ENCODE data around the gene NUP107.

NUP107 gene

DNA sequence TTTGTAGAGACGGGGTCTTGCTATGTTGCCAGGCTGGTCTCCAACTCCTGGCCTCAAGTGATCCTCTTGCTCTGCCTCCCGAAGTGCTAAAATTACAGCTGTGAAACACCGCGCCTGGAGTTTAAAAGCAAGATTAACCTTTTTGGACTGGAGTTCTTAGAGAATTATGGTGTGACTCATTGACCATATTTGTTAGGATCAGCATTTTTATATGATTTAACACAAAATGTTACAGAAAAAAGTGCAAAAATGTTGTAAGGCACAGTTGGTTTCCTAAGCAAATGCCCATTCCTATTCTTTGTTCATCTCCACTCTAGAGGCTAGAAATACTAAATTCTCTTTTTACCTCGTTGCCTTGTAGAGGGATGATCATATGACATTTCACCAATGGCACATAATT, 86.8 kb downstream of the NUP107 start:
- DNase-seq (ENCODE audit: low spot score) = no peak

DNA sequence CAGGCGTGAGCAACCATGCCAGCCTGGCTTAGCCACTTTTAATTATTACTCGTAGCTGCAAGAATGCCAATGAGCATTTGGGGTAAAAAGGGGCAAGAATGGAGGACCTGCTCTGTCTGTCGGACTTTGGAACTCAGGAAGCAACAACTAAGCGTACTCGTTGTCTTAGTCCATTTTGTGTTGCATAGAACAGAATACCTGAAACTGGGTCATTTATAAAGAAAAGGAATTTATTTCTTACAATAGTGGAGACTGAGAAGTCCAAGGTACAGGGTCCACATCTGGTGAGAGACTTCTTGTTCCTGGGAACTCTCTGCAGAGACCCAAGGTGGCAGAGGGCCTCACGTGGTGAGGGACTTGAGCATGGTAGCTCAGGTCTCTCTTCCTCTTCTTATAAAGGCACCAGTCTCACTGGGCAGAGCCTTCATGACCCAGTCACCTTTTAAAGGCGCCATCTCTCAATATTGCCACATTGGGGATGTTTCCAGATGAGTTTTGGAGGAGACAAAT, 88.4 kb downstream of the NUP107 start:
- DNase-seq (ENCODE audit: low spot score) = no peak

DNA sequence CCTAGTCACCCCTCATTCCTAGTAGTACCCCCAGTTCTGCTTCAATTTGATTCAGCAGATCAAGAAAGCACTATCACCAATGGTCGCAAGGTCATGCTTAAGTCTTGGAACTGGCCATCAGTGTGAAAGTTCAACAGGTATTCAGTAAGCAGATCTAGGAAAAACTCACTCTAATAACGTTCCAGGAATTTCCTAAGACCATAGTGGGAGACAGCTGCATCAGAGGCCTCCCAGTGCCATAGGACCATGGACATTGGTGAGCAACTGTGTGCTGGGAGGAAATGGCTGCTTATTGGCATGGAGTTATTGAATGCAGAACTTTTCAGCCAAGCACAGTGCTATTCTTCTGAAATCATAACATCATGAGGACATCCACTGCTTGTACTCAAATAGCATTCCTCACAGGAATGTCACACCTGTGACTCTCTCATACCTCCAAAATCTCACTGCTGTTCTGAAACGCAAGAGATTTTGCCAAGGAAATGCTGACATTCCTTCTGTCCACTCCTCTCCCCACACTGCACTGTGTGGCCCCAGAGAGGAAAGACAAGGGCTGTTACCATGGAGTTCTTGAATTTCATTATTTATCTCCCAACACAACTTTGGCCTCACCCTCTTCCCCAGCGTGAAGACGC, 90.3 kb downstream of the NUP107 start:
- DNase-seq (ENCODE audit: low spot score) = no peak

DNA sequence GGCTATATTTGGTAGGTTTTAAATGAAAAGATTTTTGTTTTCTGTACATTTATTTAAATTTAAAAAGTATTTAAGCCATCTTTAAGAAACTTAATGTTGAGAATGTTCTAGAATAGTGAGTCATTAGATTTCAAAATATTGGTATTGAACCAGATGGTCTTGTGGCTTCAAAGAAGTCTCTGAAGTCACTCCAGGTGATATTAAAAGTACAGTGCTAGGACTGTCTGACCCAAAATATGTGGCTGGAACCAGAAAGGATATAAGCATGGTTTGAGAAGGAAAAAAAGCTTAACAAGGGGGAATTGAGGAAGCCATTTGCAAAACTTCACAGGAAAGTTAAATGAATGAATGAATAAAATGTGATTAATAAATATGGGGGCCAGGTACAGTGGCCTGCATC, 92.5 kb downstream of the NUP107 start:
- no peak for DNase-seq (ENCODE audit: low spot score)

DNA sequence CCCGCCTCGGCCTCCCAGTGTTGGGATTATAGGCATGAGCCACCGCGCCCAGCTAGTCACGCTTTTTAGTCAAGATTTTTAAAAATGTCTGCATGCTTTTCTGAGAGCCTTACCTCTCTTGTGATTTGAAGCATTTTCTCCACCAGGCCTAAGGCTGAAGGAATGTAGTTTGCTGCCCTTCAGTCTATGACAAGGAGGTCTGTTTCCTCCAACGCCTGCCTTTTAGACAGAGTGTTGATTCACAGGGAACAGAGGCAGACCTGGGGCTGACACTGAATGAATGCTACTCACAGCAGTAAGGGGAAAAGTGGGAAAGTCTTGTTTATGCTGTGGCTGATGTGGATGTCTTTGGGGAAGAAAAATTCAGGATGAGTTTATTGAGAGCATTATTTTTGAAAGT, 94.0 kb downstream of the NUP107 start:
- peak; percentile 22 for DNase-seq (ENCODE audit: low spot score)

DNA sequence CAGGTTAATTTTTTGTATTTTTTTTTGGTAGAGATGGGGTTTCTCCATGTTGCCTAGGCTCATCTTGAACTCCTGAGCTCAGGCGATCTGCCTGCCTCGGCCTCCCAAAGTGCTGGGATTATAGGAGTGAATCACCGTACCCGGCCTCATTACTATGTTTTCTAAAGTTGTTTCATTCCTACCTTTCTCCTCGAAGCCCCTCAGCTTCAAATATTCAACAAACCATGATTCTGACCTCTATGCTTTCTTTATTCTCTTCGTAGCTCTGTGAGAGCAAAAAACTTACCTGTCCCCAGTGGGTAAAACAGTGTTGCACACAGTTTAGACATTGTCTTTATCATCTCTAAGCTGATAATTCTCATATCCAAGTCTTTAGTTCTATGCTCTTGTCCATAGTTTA, 95.0 kb downstream of the NUP107 start:
- DNase-seq (ENCODE audit: low spot score) = no peak

DNA sequence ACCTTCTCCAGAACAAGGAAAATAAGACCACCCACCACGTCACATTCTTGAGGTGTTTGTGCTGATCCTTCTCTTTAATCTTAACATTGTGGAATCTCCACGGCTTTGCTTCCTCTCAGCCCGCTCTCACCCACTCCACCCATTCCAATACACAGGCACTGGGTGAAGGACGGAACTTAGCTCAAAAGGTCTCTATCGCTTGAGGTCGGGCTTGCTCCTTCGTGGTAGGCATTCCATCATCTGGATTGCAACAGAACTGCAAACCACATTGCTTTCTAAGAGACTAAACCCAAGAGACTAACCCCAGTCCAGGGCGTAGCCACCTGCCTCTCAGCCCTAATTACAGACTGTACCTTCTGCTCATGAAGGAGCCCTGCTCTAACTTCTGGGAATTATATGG, 97.2 kb downstream of the NUP107 start:
- DNase-seq (ENCODE audit: low spot score) = no peak

DNA sequence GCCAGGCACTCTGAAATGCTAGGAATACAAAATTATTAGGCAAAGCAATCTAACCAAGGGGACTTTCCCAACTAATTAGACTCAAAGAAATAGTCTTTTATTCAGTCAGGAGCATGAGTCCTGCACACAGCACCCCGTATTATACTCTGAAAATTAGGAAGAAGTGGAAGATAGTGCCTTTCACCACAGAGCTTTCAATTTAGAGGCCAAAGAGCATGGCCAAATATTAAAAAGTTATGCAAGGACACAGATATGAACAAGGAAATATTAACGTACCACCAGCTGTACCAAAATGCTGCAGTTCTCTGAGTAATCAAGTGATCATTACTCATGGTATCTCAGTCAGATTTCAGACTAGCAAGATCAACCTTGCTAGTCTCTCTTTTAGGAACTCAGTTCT, 98.6 kb downstream of the NUP107 start:
- DNase-seq (ENCODE audit: low spot score) = no peak

DNA sequence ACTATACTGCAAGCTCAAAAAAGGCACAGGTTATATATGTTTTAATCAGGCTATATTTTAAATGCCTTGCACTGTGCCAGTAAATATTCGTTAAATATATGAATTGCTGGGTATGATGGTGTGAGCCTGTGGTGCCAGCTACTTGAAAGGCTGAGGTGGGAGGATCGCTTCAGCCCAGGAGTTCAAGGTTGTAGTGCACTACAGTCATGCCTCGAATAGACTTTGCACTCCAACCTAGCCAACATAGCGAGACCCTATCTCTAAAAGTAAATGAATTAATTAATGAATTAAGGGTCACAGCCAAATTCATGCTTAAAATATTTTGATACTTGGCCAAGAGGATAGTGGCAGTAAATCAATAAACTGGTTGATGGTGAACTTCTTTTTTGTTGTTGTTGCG, 99.0 kb downstream of the NUP107 start:
- no peak for DNase-seq (ENCODE audit: low spot score)

DNA sequence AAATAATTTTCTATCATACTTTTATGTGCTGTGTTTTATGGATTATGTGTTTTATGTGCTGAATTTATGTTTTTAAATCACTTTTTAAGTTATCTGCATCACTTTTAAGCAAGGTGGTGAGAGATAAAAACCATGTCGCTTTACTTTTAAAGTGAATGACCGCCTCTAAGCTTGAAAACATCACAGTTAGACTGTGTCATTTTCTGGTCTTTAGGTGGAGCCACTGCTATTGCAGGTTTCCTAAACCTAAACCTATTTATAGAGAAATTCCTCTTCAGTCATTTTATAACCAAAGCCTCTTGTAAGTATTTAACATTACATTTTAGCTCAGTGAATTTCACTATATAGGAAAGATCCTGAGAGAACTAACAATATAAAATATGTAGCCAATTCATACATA, 100.2 kb downstream of the NUP107 start:
- no peak for DNase-seq (ENCODE audit: low spot score)

DNA sequence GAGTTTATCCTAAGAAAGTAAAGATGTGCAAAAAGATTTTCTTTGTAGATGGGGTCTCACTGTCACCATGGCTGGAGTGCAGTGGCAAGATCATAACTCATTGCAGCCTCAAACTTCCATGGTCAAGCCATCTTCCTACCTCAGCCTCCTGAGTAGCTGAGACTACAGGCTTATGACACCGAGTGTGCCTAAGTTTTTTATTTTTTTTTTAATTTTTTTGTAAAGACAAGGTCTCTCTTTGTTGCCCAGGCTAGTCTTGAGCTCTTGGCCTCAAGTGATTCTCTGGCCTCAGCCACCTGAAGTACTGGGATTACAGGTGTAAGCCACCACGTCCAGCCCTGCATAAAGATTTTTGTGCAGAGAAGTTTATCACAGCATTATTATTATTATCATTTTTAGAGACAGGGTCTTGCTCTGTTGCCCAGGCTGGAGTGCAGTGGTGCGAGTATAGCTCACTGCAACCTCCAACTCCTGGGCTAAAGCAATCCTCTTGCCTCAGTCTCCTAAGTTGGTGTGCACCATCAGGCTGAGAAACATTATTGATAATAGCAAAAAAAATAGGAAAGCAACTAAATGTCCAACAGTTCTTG, 101.9 kb downstream of the NUP107 start:
- no peak for DNase-seq (ENCODE audit: low spot score)

DNA sequence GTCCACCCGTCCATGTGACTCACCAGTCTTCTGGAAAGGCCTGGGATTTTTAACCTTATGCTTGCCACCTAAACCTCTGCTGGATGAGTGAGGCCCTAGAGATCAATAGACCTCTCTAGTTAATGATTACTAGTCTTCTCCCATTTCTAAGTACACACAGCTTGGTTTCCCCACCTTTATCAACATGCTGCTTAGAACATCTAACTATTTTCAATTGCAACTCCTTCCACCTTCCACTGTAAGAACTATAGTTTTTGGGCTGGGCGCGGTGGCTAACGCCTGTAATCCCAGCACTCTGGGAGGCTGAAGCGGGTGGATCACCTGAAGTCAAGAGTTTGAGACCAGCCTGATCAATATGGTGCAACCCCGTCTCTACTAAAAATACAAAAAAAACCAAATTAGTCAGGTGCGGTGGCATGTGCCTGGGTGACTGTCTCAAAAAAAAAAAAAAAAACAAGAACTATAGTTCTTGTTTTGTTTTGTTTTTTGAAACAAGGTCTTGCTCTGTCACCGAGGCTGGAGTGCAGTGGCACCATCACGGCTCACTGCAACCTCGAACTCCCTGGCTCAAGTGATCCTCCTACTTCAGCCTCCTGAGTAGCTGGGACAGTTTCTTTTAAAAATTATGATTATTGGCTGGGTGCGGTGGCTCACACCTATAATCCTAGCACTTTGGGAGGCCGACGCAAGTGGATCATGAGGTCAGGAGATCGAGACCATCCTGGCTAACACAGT, 102.5 kb downstream of the NUP107 start:
- DNase-seq (ENCODE audit: low spot score) = no peak

DNA sequence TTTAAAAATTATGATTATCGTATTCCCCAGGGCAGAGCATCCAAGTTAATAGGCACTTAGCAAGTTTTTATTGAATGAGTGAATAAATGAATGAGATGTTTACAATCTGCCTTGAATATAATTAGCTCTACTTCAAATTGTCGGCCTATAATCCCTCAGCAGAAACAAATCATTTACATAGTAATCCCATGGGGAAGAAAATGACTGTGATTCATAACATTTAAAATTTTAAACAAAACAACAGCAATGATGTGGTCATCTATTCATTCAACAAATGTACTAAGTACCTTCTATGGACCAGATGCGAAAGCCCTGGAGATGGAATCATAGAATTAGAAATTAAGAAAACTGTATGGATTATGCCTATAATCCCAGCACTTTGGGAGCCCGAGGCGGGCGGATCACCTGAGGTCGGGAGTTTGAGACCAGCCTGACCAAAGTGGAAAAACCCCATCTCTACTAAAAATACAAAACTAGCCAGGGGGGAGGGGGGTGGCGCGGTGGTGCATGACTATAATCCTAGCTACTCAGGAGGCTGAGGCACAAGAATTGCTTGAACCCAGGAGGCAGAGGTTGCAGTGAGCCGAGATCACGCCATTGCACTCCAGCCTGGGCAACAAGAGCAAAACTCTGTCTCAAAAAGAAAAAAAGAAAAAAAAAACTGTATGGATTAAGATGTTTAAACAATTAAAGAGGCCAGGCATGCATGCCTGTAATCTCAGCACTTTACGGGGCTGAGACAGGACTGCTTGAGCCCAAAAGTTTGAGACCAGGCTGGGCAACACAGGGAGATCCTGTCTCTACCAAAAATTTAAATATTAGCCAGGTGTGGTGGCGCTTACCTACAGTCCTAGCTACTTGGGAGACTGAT, 103.5 kb downstream of the NUP107 start:
- DNase-seq (ENCODE audit: low spot score) = no peak

DNA sequence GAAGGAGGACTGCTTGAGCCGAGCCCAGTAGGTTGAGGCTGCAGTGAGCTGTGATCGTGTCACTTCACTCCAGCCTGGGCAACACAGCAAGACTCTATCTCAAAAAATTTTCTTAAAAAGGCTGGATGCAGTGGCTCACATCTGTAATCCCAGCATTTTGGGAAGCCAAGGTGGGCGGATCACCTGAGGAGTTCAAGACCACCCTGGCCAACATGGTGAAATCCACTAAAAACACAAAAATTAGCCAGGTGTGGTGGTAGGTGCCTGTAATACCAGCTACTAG, 104.1 kb downstream of the NUP107 start:
- DNase-seq (ENCODE audit: low spot score) = no peak

DNA sequence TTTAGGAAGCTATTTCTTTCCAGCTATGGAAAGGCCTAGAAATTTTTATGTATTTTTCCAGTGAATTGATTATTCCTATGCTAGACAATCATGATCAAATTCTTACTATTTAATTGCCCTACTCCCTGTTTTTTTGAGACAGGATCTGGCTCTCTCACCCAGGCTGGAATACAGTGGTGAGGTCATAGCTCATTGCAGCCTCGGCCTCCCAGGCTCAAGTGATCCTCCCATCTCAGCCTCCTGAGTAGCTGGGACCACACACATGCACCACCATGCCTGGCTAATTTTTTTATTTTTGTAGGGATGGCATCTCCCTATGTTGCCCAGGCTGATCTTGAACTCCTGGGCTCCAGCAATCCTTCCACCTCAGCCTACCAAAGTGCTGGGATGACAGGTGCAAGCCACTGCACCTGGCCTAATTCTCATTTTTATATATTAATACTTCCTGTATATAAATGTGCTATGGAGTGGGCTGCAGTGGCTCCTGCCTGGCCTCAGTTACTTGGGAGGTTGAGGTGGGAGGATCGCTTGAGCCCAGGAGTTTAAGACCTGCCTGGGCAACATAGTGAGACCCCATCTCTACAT, 105.2 kb downstream of the NUP107 start:
- DNase-seq (ENCODE audit: low spot score) = no peak

DNA sequence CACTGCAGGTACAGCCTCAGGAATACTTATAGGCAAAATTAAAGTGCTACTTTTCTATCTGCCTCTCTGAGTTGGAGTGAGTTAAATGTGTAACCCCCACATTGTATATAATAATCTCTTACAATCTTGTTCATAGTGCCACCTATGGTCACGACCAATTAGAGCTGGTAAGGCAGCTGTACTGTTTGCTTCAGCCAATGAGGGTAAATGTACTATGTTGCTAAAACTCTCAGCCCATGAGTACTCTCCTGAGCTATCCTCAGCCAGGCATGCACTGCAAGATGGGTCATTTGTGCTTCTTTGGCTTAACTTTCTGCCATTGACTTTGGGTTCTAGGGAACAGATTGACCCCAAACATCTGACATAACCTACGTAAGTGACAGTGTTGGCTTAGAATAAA, 106.2 kb downstream of the NUP107 start:
- DNase-seq (ENCODE audit: low spot score) = peak; percentile 62

DNA sequence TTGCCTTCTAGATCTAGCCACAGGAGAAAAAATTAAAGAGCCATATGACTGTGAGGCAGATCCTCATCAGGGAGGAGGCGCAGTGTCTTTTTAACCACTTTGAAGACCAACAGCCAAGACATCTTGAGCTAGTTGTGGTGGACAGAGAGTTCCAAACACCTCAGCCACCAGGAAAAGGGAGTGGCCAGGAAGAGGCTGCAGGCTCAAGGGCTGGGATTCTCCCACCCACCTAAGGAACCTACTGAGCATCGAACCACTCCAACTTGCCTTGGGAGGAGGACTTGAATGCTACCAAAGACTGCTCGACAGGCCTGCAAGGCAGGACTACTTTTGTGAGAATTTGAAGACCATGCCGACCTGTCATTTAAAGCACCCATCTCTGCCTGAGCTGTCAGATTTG, 106.7 kb downstream of the NUP107 start:
- no peak for DNase-seq (ENCODE audit: low spot score)

DNA sequence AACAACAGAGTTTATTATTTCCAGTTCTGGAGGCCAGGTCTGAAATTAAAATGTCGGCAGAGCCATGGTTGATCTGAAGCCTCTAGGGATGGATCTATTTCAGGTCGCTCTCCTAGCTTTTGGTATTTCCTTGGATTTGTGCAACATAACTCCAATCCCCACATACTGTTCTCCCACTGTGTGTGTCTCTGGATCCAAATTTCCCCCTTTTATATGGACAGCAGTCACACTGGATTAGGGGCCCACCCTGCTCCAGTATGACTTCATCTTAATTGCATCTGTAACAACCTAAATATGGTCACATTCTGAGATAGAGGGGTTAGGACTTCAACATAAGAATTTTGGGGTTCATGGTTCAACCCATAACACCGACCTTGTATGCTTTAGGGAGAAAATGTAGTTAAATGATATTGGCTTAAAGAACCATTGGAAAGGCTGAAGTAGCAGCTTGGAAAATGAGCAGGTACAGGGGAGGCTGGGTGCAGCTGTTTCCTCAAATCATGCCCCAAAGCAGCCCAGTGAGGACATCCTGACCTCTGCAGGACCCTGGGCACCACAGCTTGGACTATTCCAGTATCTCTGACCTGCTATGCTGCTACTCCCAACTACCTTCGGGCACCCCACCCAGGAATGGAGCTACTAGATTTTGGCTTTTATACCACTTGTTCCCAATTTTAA, 107.3 kb downstream of the NUP107 start:
- DNase-seq (ENCODE audit: low spot score) = no peak

DNA sequence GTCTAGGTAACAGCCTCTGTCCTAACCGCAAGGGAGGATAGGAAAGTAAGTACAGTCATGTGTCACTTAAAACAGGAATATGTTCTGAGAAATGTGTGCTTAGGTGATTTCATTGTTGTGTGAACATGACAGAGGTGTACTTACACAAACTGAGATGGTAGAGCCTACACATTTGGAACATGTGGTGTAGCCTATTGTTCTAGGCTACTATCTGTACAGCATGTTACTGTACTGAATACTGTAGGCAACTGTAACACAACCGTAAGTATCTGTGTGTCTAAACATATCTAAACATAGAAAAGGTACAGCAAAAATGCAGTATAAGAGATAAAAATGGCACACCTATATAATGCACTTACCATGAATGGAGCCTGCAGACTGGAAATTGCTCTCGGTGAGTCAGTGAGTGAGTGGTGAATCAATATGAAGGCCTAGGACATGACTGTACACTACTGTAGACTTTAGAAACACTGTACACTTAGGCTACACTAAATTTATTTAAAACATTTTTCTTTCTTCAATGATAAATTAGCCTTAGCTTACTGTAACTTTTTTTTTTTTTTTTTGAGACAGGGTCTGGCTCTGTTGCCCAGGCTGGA, 108.0 kb downstream of the NUP107 start:
- no peak for DNase-seq (ENCODE audit: low spot score)

Data from AG08396 (cell line).